Ishikawa (cell line): ENCODE measurements around the gene MGAT1.

Experiments used
- CEBPB ChIP-seq: IDR thresholded peaks from 2 replicates; pipeline ENCODE4 v1.6.1; 2012
- CREB1 ChIP-seq: IDR thresholded peaks from 2 replicates; pipeline ENCODE4 v1.6.1; 2012; ENCODE audit warnings: low read depth
- EGR1 ChIP-seq: IDR thresholded peaks from 2 replicates; pipeline ENCODE4 v1.6.1; 2012
- EP300 ChIP-seq: IDR thresholded peaks from 2 replicates; pipeline ENCODE4 v1.6.1; 2012; ENCODE audit warnings: borderline replicate concordance
- FOXM1 ChIP-seq: IDR thresholded peaks from 2 replicates; pipeline ENCODE4 v1.6.1; 2012; ENCODE audit warnings: low read depth, borderline replicate concordance
- RAD21 ChIP-seq: IDR thresholded peaks from 2 replicates; pipeline ENCODE4 v1.6.1; 2012; ENCODE audit warnings: low read depth
- REST ChIP-seq: IDR thresholded peaks from 2 replicates; pipeline ENCODE4 v1.6.1; 2012; ENCODE audit warnings: low read depth, mild to moderate bottlenecking
- TAF1 ChIP-seq: IDR thresholded peaks from 2 replicates; pipeline ENCODE4 v1.6.1; 2012; ENCODE audit warnings: low read depth, mild to moderate bottlenecking
- TCF12 ChIP-seq: IDR thresholded peaks from 2 replicates; pipeline ENCODE4 v1.6.1; 2012; ENCODE audit warnings: low read depth
- TEAD4 ChIP-seq: IDR thresholded peaks from 2 replicates; pipeline ENCODE4 v1.6.1; 2012
- YY1 ChIP-seq: IDR thresholded peaks from 2 replicates; pipeline ENCODE4 v1.6.1; 2012; ENCODE audit warnings: low read depth
- ZBTB7A ChIP-seq: IDR thresholded peaks from 2 replicates; pipeline ENCODE4 v1.6.1; 2012; ENCODE audit warnings: low read depth
- TF ChIP-seq, protein P1 (sequence below): IDR thresholded peaks from 2 replicates; pipeline ENCODE4 v1.6.1; 2012
- TF ChIP-seq, protein P2 (sequence below): IDR thresholded peaks from 2 replicates; pipeline ENCODE4 v1.6.1; 2012

- TF ChIP-seq EGR1 (no peak), RAD21 (no peak), EP300 (no peak), CEBPB (no peak), YY1 (no peak), TCF12 (no peak), FOXM1 (no peak), TEAD4 (no peak), REST (no peak), TAF1 (no peak), ZBTB7A (no peak), CREB1 (no peak)
- TF ChIP-seq, protein P1, sequence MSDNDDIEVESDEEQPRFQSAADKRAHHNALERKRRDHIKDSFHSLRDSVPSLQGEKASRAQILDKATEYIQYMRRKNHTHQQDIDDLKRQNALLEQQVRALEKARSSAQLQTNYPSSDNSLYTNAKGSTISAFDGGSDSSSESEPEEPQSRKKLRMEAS, result no peak
- TF ChIP-seq, protein P2, sequence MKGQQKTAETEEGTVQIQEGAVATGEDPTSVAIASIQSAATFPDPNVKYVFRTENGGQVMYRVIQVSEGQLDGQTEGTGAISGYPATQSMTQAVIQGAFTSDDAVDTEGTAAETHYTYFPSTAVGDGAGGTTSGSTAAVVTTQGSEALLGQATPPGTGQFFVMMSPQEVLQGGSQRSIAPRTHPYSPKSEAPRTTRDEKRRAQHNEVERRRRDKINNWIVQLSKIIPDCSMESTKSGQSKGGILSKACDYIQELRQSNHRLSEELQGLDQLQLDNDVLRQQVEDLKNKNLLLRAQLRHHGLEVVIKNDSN, result no peak
Observed at GRCh38 chr5:180739271-180739670, 63.3 kb downstream of the MGAT1 start.
